ENCODE measurements around the gene NPHP3. TPM values are rescaled to one million over a fixed set of nuclear protein-coding genes. Genes with fewer than 3 reads are reported as not detected.
A peak's percentile ranks its signal among the peaks of the same experiment; 100 is the strongest.

NPHP3 gene
- total and polyA plus RNA-seq, 4 experiments from 2014 or later: 1.7 to 72.9 (median 36.0) TPM

- no peaks in the 10 kb centered on the region for H3K36me3 Mint-ChIP-seq
- ChIA-PET POLR2A (ENCODE audit: partially characterized antibody) (no interaction called here), CTCF (ENCODE audit: partially characterized antibody) (no interaction called here)
- no peaks in the 10 kb centered on the region for H3K4me1 Mint-ChIP-seq
- intact Hi-C loops (cut with micrococcal nuclease): no loop called here
- no peaks in the 10 kb centered on the region for H3K9me3 Mint-ChIP-seq
- Histone ChIP-seq H3K9me3 (ENCODE audit: control insufficient read depth in 1 of 2, low read length in 2 of 2) (no peaks in the 10 kb centered on the region), H3K36me3 (ENCODE audit: insufficient read depth, low read length) (no peaks in the 10 kb centered on the region), H3K27ac (ENCODE audit: low read depth, low read length) (no peak overlapping the region), H3K4me3 (ENCODE audit: low read length in 2 of 2) (no peak overlapping the region), H3K4me1 (ENCODE audit: insufficient read depth, low read length) (no peaks in the 10 kb centered on the region), H3K27me3 (ENCODE audit: insufficient read depth, low read length) (no peaks in the 10 kb centered on the region)
- DNase-seq: no peak
- no peak overlapping the region for H3K4me3 Mint-ChIP-seq
- H3K27ac Mint-ChIP-seq: no peak overlapping the region
- H3K27me3 Mint-ChIP-seq: peaks cover 13 to 18% of the 10 kb centered on the region in 2 donors
Measured at GRCh38 chr3:132735589-132735988, 13.4 kb upstream of the NPHP3 start.

- CTCF ChIA-PET (ENCODE audit: partially characterized antibody): interaction anchor here (0.7 to 2.0 kb wide), 4 partner anchors 693 to 1197 kb away, joined by 3 to 11 read pairs (median 4); no protein-coding TSS in a partner anchor
- peaks cover 11 to 22% of the 10 kb centered on the region in 2 donors for H3K27me3 Mint-ChIP-seq
Measured at GRCh38 chr3:132730891-132731580, 8.8 kb upstream of the NPHP3 start.

DNA sequence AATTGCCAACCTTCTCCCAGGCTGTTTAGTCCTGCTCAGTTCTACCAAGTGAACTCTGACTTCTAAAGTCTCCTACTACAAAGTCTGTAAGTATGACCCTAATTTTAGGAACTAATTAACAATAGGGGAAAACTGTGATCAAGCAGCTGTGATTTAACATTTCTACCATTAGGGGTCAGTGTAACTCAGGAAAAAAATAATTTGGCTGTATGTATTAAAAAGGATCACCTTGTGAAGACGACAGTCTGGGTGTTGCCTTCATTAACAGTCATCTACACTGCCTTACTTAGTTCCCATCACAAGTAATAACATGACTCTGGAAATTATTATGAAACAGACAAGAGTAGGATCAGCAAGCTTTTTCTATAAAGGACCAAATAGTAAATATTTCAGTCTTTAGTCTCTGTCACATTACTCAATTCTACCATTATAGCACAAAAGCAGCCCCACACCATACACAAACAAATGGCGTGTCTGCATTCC lies 4.2 kb upstream of the NPHP3 start:
- POLR2A ChIA-PET (ENCODE audit: partially characterized antibody): interaction anchor here (0.9 to 1.3 kb wide), 4 partner anchors 18 to 1759 kb away, joined by 3 to 5 read pairs (median 3); partner anchors contain the start of genes ANAPC13 and CEP63
- H3K4me3 Mint-ChIP-seq: no peak overlapping the region
- peak overlapping the region in 1 of 7 donors; percentile 60 for H3K27ac Mint-ChIP-seq

More at GRCh38 chr3:132730891-132731580, 8.8 kb upstream of the NPHP3 start:
- Mint-ChIP-seq H3K4me1 (peaks cover 0 to 3% (median 1%) of the 10 kb centered on the region in 4 donors), H3K27ac (no peak overlapping the region), H3K36me3 (no peaks in the 10 kb centered on the region), H3K9me3 (no peaks in the 10 kb centered on the region), H3K4me3 (no peak overlapping the region)
- DNase-seq: peak in 1 of 5 donors; percentile 5
- intact Hi-C loops (cut with micrococcal nuclease): no loop called here
- POLR2A ChIA-PET (ENCODE audit: partially characterized antibody): no interaction called here
- no peaks in the 10 kb centered on the region for H3K4me1 ChIP-seq (ENCODE audit: insufficient read depth, low read length)
- H3K9me3 ChIP-seq (ENCODE audit: control insufficient read depth in 1 of 2, low read length in 2 of 2): no peaks in the 10 kb centered on the region
- H3K36me3 ChIP-seq (ENCODE audit: insufficient read depth, low read length): no peaks in the 10 kb centered on the region
- no peak overlapping the region for H3K27ac ChIP-seq (ENCODE audit: low read depth, low read length)
- H3K4me3 ChIP-seq (ENCODE audit: low read length in 2 of 2): no peak overlapping the region
- H3K27me3 ChIP-seq (ENCODE audit: insufficient read depth, low read length): no peaks in the 10 kb centered on the region

GRCh38 chr3:132723024-132723950 lies 1.1 kb upstream of the NPHP3 start:
- H3K27me3 Mint-ChIP-seq: peaks cover 0 to 1% of the 10 kb centered on the region in 2 donors
- no peak for DNase-seq
- Histone ChIP-seq H3K27me3 (ENCODE audit: insufficient read depth, low read length) (no peaks in the 10 kb centered on the region), H3K4me3 (ENCODE audit: low read length in 2 of 2) (peak overlapping the region; percentile 38 to 76), H3K36me3 (ENCODE audit: insufficient read depth, low read length) (peaks cover 4% of the 10 kb centered on the region), H3K27ac (ENCODE audit: low read depth, low read length) (peak overlapping the region; percentile 48), H3K9me3 (ENCODE audit: control insufficient read depth in 1 of 2, low read length in 2 of 2) (no peaks in the 10 kb centered on the region), H3K4me1 (ENCODE audit: insufficient read depth, low read length) (peaks cover 30% of the 10 kb centered on the region)
- H3K36me3 Mint-ChIP-seq: peaks cover 6 to 22% of the 10 kb centered on the region in 2 donors
- H3K4me1 Mint-ChIP-seq: peaks cover 28 to 49% (median 40%) of the 10 kb centered on the region in 4 donors
- H3K4me3 Mint-ChIP-seq: peak overlapping the region; percentile 84 to 90 (median 87)
- peak overlapping the region; percentile 76 to 92 (median 87) for H3K27ac Mint-ChIP-seq
- ChIA-PET POLR2A (ENCODE audit: partially characterized antibody) (interaction anchor here (0.9 to 3.8 kb wide), 3 partner anchors 306 to 852 kb away, joined by 5 to 24 read pairs (median 6); partner anchors contain the start of genes CDV3 and DNAJC13), CTCF (ENCODE audit: partially characterized antibody) (interaction anchor here (0.7 to 6.7 kb wide), 2 partner anchors 701 to 1751 kb away, joined by 3 to 145 read pairs; no protein-coding TSS in a partner anchor)
- no peaks in the 10 kb centered on the region for H3K9me3 Mint-ChIP-seq
- intact Hi-C loops (cut with micrococcal nuclease): loop anchor here (2.0 to 10.0 kb wide), 8 partner anchors 62 to 1976 kb away; partner anchors contain the start of genes ASTE1, ATP2C1, NEK11 and NUDT16

More for the DNA sequence above, 4.2 kb upstream of the NPHP3 start:
- intact Hi-C loops (cut with micrococcal nuclease): loop anchor here (1.0 to 10.0 kb wide), 7 partner anchors 651 to 1508 kb away; partner anchors contain the start of gene SRPRB
- DNase-seq: peak in 4 of 5 donors; percentile 62 to 68 (median 65)
- CTCF ChIA-PET (ENCODE audit: partially characterized antibody): interaction anchor here (0.7 to 6.7 kb wide), 24 partner anchors 8 to 1757 kb away, joined by 3 to 145 read pairs (median 3); partner anchors contain the start of gene CDV3
- Mint-ChIP-seq H3K36me3 (peaks cover 0 to 5% of the 10 kb centered on the region in 2 donors), H3K27me3 (peaks cover under 1 to 13% of the 10 kb centered on the region in 2 donors), H3K4me1 (peaks cover 5 to 18% (median 12%) of the 10 kb centered on the region in 4 donors), H3K9me3 (no peaks in the 10 kb centered on the region)
- Histone ChIP-seq H3K4me3 (ENCODE audit: low read length in 2 of 2) (no peak overlapping the region), H3K9me3 (ENCODE audit: control insufficient read depth in 1 of 2, low read length in 2 of 2) (no peaks in the 10 kb centered on the region), H3K36me3 (ENCODE audit: insufficient read depth, low read length) (no peaks in the 10 kb centered on the region), H3K27ac (ENCODE audit: low read depth, low read length) (no peak overlapping the region), H3K27me3 (ENCODE audit: insufficient read depth, low read length) (no peaks in the 10 kb centered on the region), H3K4me1 (ENCODE audit: insufficient read depth, low read length) (peaks cover 11% of the 10 kb centered on the region)

DNA sequence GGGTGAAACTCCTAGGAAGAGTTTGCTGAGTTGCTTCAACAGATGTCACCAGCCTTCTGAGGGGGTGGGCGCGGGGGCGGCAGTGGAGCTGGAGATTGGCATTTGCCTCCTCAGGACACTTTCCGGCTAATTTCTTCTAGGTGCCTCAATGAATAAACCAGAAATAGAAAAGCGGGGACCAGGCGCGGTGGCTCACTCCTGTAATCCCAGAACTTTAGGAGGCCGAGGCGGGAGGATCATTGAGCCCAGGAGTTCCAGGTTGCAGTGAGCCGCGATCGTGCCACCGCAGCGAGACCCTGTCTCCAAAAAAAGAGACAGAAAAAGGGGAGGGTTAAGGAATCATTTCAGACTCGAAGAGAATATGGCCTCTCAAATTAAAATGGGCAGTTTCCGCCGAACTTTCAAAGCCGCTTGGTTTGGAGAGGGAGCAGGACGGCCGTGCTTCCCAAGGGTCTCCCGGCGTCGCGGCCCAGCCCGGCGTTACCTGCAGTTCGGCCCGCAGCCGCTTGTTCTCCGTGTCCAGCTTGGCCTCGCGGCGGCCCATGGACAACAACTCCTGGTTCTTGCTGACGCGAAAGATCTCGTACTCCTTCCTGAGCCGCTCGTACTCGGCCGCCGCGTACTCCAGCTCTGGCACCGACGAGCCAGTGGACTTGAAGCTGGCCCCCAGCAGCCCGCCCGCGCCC lies 587 bp downstream of the NPHP3 start:
- CTCF ChIA-PET (ENCODE audit: partially characterized antibody): interaction anchor here (1.5 kb wide), 1 partner anchor 851 kb away, joined by 4 read pairs; no protein-coding TSS in a partner anchor
- peak overlapping the region; percentile 79 to 94 (median 91) for H3K27ac Mint-ChIP-seq
- peak in 1 of 5 donors; percentile 55 for DNase-seq
- peaks cover 0 to 1% of the 10 kb centered on the region in 2 donors for H3K27me3 Mint-ChIP-seq
- H3K36me3 Mint-ChIP-seq: peaks cover 6 to 29% of the 10 kb centered on the region in 2 donors
- intact Hi-C loops (cut with micrococcal nuclease): loop anchor here (1.0 to 10.0 kb wide), 12 partner anchors 61 to 1975 kb away; partner anchors contain the start of genes ASTE1, ATP2C1, CDV3 and CEP63
- Histone ChIP-seq H3K4me1 (ENCODE audit: insufficient read depth, low read length) (peaks cover 30% of the 10 kb centered on the region), H3K36me3 (ENCODE audit: insufficient read depth, low read length) (peaks cover 5% of the 10 kb centered on the region), H3K4me3 (ENCODE audit: low read length in 2 of 2) (peak overlapping the region; percentile 44 to 81), H3K27me3 (ENCODE audit: insufficient read depth, low read length) (no peaks in the 10 kb centered on the region), H3K27ac (ENCODE audit: low read depth, low read length) (peak overlapping the region; percentile 80), H3K9me3 (ENCODE audit: control insufficient read depth in 1 of 2, low read length in 2 of 2) (no peaks in the 10 kb centered on the region)
- H3K4me3 Mint-ChIP-seq: peak overlapping the region; percentile 90 to 96 (median 92)
- peaks cover 31 to 50% (median 43%) of the 10 kb centered on the region in 4 donors for H3K4me1 Mint-ChIP-seq
- no peaks in the 10 kb centered on the region for H3K9me3 Mint-ChIP-seq
- POLR2A ChIA-PET (ENCODE audit: partially characterized antibody): interaction anchor here (0.5 to 3.8 kb wide), 5 partner anchors 9 to 853 kb away, joined by 3 to 24 read pairs (median 6); partner anchors contain the start of genes CDV3, DNAJC13 and UBA5

DNA sequence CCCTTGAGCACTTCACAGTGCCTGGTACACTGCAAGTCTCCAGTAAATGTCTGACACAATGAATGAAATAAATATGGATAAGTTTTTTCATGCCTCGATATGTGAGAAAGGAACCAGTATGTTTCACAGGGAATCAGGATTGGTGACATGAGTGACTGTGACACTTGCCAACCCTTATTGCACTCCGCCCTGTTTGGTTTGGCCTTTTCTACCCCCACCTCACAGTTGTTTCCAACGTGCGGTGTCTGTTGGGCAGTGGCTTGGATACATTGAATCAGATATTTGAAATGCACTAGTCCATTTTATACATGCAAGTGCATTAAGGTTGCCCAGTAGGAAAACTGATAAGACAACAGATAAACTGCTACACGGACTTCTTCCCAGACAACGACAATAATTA lies 2.0 kb downstream of the NPHP3 start:
- H3K36me3 ChIP-seq (ENCODE audit: insufficient read depth, low read length): peaks cover 9% of the 10 kb centered on the region
- no peak for DNase-seq
- intact Hi-C loops (cut with micrococcal nuclease): loop anchor here (5.0 to 10.0 kb wide), 5 partner anchors 722 to 1828 kb away; partner anchors contain the start of genes ATP2C1 and NUDT16
- peak overlapping the region; percentile 12 to 15 for H3K4me3 ChIP-seq (ENCODE audit: low read length in 2 of 2)
- Mint-ChIP-seq H3K36me3 (peaks cover 6 to 41% of the 10 kb centered on the region in 2 donors), H3K9me3 (no peaks in the 10 kb centered on the region), H3K27ac (peak overlapping the region in 5 of 7 donors; percentile 48 to 79 (median 66)), H3K4me3 (peak overlapping the region; percentile 64 to 96 (median 92)), H3K27me3 (no peaks in the 10 kb centered on the region), H3K4me1 (peaks cover 35 to 53% (median 46%) of the 10 kb centered on the region in 4 donors)
- H3K4me1 ChIP-seq (ENCODE audit: insufficient read depth, low read length): peaks cover 35% of the 10 kb centered on the region
- no peak overlapping the region for H3K27ac ChIP-seq (ENCODE audit: low read depth, low read length)
- no peaks in the 10 kb centered on the region for H3K9me3 ChIP-seq (ENCODE audit: control insufficient read depth in 1 of 2, low read length in 2 of 2)
- H3K27me3 ChIP-seq (ENCODE audit: insufficient read depth, low read length): no peaks in the 10 kb centered on the region
- POLR2A ChIA-PET (ENCODE audit: partially characterized antibody): interaction anchor here (3.8 kb wide), 1 partner anchor 853 kb away, joined by 24 read pairs; the partner anchor contains the start of gene CDV3
- CTCF ChIA-PET (ENCODE audit: partially characterized antibody): no interaction called here
